Stimulated activated naive CD8-positive, alpha-beta T cell treated with anti-CD3 and anti-CD28 coated beads, Interleukin-15, Interleukin-2, amounts not matched to agents 100 ng/mL and 50 ng/mL, for 24 hours (primary cell): ENCODE data around the gene ASTN2.

Source experiments
- H3K27ac Mint-ChIP-seq: one replicate; pipeline ENCODE4 v1.8.0; 2021; ENCODE audit warnings: mild to moderate bottlenecking, mixed read lengths
- H3K27me3 Mint-ChIP-seq: one replicate; pipeline ENCODE4 v1.8.0; 2021; ENCODE audit warnings: mixed read lengths
- H3K36me3 Mint-ChIP-seq: one replicate; pipeline ENCODE4 v1.8.0; 2021; ENCODE audit warnings: low read depth, mixed read lengths
- H3K4me1 Mint-ChIP-seq: one replicate; pipeline ENCODE4 v1.8.0; 2021; ENCODE audit warnings: low read depth, mixed read lengths
- H3K4me3 Mint-ChIP-seq: one replicate; pipeline ENCODE4 v1.8.0; 2021; ENCODE audit warnings: mild to moderate bottlenecking, mixed read lengths
- H3K9me3 Mint-ChIP-seq: one replicate; pipeline ENCODE4 v1.8.0; 2021; ENCODE audit warnings: mixed read lengths

ASTN2 gene

GRCh38 chr9:116661037-116661954 is 753.6 kb downstream of the ASTN2 start:
- H3K36me3 Mint-ChIP-seq, result no peaks in the 10 kb centered on the region
- H3K27ac Mint-ChIP-seq, result no peak overlapping the region
- H3K4me3 Mint-ChIP-seq, result no peak overlapping the region
- no peaks in the 10 kb centered on the region for H3K9me3 Mint-ChIP-seq
- no peaks in the 10 kb centered on the region for H3K4me1 Mint-ChIP-seq
- no peaks in the 10 kb centered on the region for H3K27me3 Mint-ChIP-seq

GRCh38 chr9:116658265-116658664 is 756.6 kb downstream of the ASTN2 start:
- H3K4me3 Mint-ChIP-seq, result no peak overlapping the region
- no peaks in the 10 kb centered on the region for H3K27me3 Mint-ChIP-seq
- no peak overlapping the region for H3K27ac Mint-ChIP-seq
- no peaks in the 10 kb centered on the region for H3K4me1 Mint-ChIP-seq
- H3K9me3 Mint-ChIP-seq, result no peaks in the 10 kb centered on the region
- no peaks in the 10 kb centered on the region for H3K36me3 Mint-ChIP-seq

GRCh38 chr9:116656977-116657376 is 757.9 kb downstream of the ASTN2 start:
- Mint-ChIP-seq H3K27me3 (no peaks in the 10 kb centered on the region), H3K36me3 (no peaks in the 10 kb centered on the region), H3K4me1 (no peaks in the 10 kb centered on the region), H3K27ac (no peak overlapping the region), H3K9me3 (no peaks in the 10 kb centered on the region), H3K4me3 (no peak overlapping the region)

GRCh38 chr9:116656501-116656971 is 758.3 kb downstream of the ASTN2 start:
- H3K4me1 Mint-ChIP-seq, result no peaks in the 10 kb centered on the region
- H3K27ac Mint-ChIP-seq, result no peak overlapping the region
- H3K4me3 Mint-ChIP-seq, result no peak overlapping the region
- no peaks in the 10 kb centered on the region for H3K27me3 Mint-ChIP-seq
- H3K36me3 Mint-ChIP-seq, result no peaks in the 10 kb centered on the region
- no peaks in the 10 kb centered on the region for H3K9me3 Mint-ChIP-seq

DNA sequence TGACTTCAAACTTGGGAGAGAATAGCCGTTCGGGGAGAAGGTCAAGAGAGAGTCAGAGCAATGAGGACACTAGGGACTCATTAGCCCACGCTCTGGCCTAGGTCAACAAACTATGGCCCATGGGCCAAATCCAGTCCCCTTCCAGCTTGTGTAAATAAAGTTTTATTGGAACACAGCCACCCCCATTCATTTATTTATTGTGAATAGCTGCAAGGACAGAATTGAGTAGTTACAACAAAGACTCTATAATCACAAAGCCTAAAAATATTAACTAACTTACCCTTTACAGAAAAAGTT is 760.9 kb downstream of the ASTN2 start:
- peaks cover 8% of the 10 kb centered on the region for H3K36me3 Mint-ChIP-seq
- H3K4me3 Mint-ChIP-seq, result no peak overlapping the region
- no peaks in the 10 kb centered on the region for H3K4me1 Mint-ChIP-seq
- H3K27ac Mint-ChIP-seq, result no peak overlapping the region
- H3K27me3 Mint-ChIP-seq, result no peaks in the 10 kb centered on the region
- H3K9me3 Mint-ChIP-seq, result no peaks in the 10 kb centered on the region

DNA sequence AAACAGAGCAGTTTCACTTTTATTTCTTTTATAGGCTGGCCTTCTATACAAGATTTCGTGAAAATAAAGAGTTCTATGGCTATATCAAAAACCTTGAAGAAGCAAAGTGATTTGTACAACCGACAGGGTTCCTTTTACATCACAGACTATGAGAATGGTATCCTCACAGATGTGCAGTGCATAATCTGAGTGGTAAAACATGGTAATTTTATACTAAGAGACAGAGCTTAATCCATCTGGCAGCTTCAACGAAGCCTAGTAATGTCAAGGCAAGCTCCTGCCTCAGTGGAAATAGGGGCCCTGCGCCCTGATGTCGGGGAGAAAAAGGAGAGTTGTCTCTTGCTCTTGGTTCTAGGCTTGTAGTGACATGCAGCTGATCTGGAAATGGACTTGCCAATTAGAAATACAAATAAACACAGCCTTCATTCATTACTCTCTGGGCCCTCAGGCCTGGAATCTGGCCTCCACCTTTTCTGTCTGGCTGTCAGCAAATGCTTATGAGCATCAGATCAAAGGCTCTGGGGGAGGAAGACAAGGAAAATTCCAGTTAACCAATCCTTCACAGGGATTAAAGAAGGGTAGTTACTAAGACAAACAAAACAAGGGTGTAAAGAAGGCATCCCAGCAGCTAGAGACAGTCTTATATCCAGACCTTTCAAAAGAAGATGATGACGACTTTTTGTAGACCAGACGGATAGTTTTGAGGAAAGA is 761.4 kb downstream of the ASTN2 start:
- no peaks in the 10 kb centered on the region for H3K4me1 Mint-ChIP-seq
- no peaks in the 10 kb centered on the region for H3K9me3 Mint-ChIP-seq
- peaks cover 10% of the 10 kb centered on the region for H3K36me3 Mint-ChIP-seq
- no peak overlapping the region for H3K4me3 Mint-ChIP-seq
- H3K27ac Mint-ChIP-seq, result no peak overlapping the region
- no peaks in the 10 kb centered on the region for H3K27me3 Mint-ChIP-seq

GRCh38 chr9:116647515-116647809 is 767.4 kb downstream of the ASTN2 start:
- no peak overlapping the region for H3K4me3 Mint-ChIP-seq
- no peaks in the 10 kb centered on the region for H3K27me3 Mint-ChIP-seq
- H3K9me3 Mint-ChIP-seq, result no peaks in the 10 kb centered on the region
- H3K36me3 Mint-ChIP-seq, result peaks cover 14% of the 10 kb centered on the region
- no peak overlapping the region for H3K27ac Mint-ChIP-seq
- H3K4me1 Mint-ChIP-seq, result no peaks in the 10 kb centered on the region

DNA sequence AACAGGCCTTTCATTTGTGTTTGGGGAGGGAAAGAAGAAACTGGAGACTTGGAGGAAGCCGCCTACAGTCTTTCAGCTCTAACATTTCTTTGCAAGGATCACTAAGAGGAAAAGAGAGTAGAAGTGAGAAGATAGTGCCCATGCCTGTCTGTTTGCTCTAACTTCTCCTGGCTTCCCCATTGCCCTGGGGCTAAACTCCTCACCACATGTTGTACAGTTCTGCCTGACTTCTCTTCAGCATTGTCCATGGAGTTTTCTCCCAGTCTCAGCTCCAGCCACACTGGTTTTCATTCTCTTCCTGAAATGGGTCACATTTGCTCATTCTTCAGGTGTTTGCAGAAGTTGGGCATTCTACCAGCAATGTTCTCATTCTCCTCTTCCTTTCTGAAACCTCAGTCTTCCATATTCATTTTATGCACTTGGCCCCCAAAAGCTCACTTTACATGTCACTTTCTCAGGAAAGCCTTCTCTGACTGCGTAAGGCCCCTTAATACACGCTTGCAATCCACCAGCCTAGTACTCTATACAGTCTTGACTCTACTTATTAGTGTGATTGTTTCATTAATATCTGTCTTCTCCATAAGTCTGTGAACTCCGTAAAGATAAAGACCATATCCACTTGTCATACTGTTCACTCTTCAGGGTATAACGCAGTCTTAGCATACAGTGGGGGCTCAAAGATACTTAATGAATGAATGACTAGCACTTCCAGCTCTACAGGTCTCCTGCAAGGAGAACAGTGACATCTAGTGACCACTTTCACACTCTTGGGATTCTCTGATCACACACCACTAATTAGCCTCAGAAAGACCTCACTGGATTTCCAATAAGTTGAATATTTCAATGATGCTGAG is 768.0 kb downstream of the ASTN2 start:
- Mint-ChIP-seq H3K4me1 (no peaks in the 10 kb centered on the region), H3K4me3 (no peak overlapping the region), H3K27me3 (no peaks in the 10 kb centered on the region), H3K27ac (no peak overlapping the region), H3K36me3 (peaks cover 14% of the 10 kb centered on the region), H3K9me3 (no peaks in the 10 kb centered on the region)

DNA sequence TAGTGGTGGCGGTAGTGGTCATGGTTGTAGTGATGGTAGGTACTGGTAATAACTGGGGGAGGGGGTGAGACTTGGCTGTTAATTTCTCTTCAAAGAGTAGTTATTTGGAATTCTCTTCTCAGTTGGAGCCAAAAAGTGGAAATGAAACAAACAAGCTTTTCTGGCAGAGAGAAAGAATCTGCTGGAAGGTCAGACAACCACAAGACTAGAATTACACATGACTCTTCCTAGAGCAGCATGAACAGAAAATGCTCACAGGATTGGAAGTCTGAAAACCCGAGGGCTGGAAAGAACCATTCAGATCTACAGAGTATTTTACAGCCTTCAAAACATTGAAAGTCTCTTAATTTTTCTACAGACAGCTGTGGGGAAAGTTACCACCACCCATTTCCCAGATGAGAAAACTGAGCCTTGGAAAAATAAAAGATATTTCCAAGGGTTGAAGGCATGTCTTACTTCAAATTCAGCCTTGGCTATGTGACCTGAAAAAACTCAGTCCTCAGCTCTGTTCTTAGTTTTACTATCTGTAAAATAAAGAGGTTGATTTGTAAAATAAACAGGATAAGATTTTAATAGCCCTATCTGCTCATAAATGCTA is 770.7 kb downstream of the ASTN2 start:
- no peaks in the 10 kb centered on the region for H3K9me3 Mint-ChIP-seq
- H3K4me3 Mint-ChIP-seq, result no peak overlapping the region
- H3K4me1 Mint-ChIP-seq, result no peaks in the 10 kb centered on the region
- no peak overlapping the region for H3K27ac Mint-ChIP-seq
- H3K36me3 Mint-ChIP-seq, result peaks cover 7% of the 10 kb centered on the region
- no peaks in the 10 kb centered on the region for H3K27me3 Mint-ChIP-seq

- H3K9me3 Mint-ChIP-seq, result no peaks in the 10 kb centered on the region
- H3K4me3 Mint-ChIP-seq, result no peak overlapping the region
- H3K36me3 Mint-ChIP-seq, result peaks cover 4% of the 10 kb centered on the region
- H3K27me3 Mint-ChIP-seq, result no peaks in the 10 kb centered on the region
- H3K27ac Mint-ChIP-seq, result no peak overlapping the region
- no peaks in the 10 kb centered on the region for H3K4me1 Mint-ChIP-seq
Observed at GRCh38 chr9:116643691-116644090, 771.2 kb downstream of the ASTN2 start.

DNA sequence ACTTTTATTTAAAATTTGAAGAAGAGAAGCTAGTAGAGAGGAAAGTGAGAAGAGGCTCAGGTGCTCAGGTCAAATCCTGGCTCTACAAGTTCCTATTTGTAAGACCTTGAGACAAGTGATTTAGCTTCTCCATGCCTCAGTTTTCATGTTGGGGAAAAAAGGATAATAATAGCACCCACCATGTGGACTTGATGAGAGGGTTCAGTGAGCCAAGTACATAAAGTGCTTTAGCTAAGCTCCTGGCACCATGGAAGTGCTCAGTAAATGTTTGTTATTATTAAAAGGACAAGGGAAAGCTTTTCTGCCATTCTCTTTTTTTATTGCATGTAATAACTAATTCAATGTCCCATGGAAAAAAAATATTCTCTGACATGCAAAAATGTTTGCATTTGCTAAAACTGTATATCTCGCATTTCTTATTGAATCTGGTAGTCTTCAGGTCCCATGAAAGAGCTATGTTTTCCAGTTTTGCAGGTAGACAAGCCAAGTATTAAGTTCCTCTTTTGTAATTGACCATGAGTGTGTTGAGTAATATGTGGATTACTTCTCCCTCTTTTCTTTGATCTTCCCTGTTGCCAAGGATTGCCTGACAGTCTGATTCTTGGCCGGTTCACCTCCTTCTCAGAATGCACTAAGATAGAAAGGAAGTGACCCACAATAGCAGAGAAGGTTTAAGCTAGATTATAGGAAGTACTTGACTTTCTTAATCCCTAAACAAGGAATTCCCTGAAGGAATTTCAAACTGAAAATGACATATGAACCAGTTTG is 773.4 kb downstream of the ASTN2 start:
- Mint-ChIP-seq H3K27ac (no peak overlapping the region), H3K36me3 (no peaks in the 10 kb centered on the region), H3K9me3 (no peaks in the 10 kb centered on the region), H3K4me3 (no peak overlapping the region), H3K4me1 (no peaks in the 10 kb centered on the region), H3K27me3 (no peaks in the 10 kb centered on the region)

- Mint-ChIP-seq H3K36me3 (peaks cover 3% of the 10 kb centered on the region), H3K27ac (no peak overlapping the region)
Observed at GRCh38 chr9:116639251-116639741, 775.6 kb downstream of the ASTN2 start.

GRCh38 chr9:116635908-116636307 is 778.9 kb downstream of the ASTN2 start:
- H3K9me3 Mint-ChIP-seq, result no peaks in the 10 kb centered on the region
- H3K4me3 Mint-ChIP-seq, result no peak overlapping the region
- peaks cover 3% of the 10 kb centered on the region for H3K36me3 Mint-ChIP-seq
- no peak overlapping the region for H3K27ac Mint-ChIP-seq
- no peaks in the 10 kb centered on the region for H3K27me3 Mint-ChIP-seq
- H3K4me1 Mint-ChIP-seq, result peaks cover 3% of the 10 kb centered on the region

More at GRCh38 chr9:116639251-116639741, 775.6 kb downstream of the ASTN2 start:
- no peaks in the 10 kb centered on the region for H3K4me1 Mint-ChIP-seq
- H3K9me3 Mint-ChIP-seq, result no peaks in the 10 kb centered on the region
- no peak overlapping the region for H3K4me3 Mint-ChIP-seq
- H3K27me3 Mint-ChIP-seq, result no peaks in the 10 kb centered on the region
